Measurements from ENCODE around the gene CLEC18A.
"Not testable (repeated sequence)": the region's sequence is repeated elsewhere in the genome, so short reads cannot be mapped to it uniquely, and the experiment has no call there.

Gene CLEC18A

DNA sequence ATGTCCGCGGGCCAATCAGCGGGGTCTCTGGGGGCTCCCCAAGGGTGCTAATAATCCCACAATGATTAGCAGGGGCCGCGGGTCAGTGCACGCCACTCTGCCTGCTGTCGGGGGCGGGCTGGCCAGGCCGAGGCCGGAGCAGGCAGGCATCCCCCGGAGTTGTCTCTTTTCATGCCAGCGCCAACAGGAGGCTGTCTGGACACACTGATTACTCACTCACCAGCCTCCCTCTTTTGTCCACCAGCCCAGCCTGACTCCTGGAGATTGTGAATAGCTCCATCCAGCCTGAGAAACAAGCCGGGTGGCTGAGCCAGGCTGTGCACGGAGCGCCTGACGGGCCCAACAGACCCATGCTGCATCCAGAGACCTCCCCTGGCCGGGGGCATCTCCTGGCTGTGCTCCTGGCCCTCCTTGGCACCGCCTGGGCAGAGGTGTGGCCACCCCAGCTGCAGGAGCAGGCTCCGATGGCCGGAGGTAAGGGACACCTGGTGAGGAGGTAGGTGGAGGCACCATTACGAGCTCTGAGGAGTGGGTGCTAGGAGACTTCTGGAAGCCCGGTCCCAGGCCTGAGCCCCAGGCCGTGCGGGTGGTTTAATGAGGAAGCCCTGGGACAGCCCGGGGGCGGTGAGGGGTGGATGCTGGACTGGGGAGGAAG is at the start of gene CLEC18A:
Gene CLEC18A (plus strand): TSS at position 318 of the 655 bp plus-strand sequence. CDS start 33 bp downstream, at position 351.
- DNase-seq (ENCODE audit: low read depth in 2 of 2), result not testable (repeated sequence)

DNA sequence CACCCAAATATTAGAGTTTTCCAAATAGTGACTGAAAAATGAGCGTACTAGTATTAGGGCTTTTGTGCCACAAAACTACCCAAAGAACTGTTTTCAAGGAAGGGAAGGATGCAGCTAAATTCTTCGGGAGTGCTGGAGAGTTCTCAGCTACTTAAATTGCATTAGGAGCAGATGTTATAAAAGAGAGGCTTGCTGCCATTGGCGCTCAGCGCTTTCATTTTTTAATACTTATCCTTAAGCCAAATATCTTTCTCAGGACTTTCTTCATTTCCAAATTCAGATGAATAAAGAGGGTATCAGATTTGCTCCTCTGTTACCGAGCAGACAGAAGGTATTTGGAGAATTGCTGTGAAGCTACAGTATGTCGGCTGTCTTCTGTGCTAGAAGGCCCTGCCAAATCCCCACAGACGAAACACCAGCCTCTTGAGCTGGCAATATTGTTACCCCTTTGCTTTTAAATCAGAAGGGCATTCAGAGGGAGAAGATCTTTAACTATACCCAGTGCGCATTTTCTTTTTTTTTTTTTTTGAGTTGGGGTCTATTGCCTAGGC is 47.2 kb upstream of the CLEC18A start:
- no peak for DNase-seq (ENCODE audit: low read depth in 2 of 2)

DNA sequence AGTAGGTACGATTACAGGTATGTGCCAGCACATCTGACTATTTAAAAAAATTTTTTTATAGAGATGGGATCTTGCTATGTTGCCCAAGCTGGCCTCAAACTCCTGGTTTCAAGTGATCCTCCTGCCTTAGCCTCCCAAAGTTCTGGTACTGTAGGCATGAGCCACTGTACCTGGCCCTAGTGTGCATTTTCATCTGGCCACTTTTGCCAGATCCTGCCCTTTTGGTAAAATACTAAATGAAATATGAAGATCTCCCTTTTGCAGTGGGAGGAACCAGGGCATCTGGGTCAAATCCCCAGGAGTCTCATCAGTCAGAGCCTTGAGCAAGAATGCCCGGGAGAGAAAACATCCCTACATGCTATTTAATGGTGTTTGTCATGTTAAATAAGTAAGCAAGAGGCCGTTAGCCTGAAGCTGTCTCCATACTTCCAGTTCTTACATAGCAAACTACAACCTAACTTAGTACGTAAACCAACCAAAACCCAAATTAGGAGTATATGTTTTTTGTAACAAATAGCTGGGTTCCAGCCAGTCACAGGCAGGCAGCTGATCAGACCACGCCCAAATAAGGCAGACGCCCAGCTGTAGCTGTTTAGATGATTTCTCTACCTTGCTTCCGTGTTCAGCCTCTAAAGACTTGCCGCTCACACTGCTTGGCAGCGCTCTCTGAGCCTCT is 46.5 kb upstream of the CLEC18A start:
- DNase-seq (ENCODE audit: low read depth in 2 of 2), result no peak

DNA sequence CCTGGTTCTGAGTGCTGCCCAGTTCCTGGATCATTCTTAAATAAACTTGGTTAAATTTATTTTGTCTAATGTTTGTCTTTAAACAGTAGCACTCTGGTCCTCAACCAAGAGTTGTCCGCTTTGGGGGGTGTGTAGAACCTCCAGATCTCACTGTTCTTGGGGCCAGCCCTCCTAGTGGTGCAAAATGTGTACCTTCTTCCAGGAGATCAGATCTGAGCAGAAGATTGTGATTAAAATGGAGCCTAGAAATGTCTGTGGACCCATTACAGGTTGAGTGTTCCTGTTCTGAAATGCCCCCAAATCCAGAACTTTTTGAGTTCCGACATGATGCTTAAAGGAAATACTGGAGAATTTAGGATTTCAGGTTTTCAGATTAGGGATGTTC is 46.0 kb upstream of the CLEC18A start:
- DNase-seq (ENCODE audit: low read depth in 2 of 2), result no peak

DNA sequence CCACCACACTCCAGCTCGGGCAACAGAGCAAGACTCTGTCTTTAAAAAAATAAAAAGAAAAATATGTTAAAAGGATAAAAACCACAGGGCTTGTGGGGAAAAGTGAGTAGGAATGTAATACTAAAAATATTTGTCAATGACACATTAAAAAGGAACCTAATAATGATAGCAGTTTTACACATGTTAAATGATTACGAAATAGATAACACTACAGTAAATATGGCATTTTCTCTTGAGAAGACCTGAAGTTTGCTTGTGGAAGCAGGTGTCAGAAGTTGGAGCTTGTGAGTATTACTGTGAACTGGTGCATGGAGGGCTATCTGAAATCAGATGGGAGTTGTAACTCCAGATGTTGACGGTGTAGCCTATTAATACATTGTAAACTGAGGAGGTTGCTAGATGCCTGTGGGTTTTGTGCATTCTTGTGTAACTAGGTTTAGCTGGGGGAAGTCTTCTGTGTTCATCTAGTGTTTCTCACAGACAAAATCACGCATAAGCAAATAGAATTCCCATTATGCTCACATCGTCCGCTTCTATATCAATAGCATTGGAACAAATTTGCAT is 44.2 kb upstream of the CLEC18A start:
- no peak for DNase-seq (ENCODE audit: low read depth in 2 of 2)

DNA sequence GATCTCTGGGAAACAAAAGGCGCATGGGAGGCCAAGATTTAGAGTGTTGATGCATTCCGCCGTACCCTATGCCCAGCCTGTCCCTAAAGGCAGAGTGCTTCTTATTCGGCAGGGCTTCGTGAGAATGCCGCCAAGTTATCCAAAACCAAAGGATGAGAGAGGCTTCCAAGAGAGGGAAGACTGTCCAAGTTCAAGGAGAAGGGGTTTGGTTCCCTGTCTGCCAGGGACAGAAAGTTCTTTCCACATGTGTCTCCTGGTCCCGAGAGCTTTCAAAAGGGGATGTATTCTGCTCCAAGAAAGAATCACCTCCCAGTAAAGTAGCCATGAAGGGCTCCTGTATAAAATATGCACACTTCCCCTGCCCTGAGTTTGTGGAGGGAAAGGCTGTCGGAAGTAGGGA is 42.1 kb upstream of the CLEC18A start:
- no peak for DNase-seq (ENCODE audit: low read depth in 2 of 2)

DNA sequence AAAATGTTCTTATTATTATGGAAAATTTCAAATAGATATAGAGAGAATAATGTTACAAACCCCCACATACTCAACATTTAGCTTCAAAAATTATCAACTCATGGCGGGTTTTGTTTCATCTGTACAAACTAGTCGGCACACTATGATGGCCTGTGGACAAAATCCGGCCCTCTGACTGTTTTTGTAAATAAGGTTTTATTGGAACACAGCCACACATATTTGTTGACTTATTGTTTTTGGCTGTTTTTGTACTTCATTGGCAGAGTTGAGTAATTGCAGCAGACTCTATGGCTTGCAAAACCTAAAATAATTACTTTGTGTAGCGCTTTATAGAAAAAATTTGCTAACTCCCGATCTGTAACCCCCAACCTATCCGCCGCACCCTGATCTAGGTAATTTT is 41.4 kb upstream of the CLEC18A start:
- DNase-seq (ENCODE audit: low read depth in 2 of 2), result no peak

DNA sequence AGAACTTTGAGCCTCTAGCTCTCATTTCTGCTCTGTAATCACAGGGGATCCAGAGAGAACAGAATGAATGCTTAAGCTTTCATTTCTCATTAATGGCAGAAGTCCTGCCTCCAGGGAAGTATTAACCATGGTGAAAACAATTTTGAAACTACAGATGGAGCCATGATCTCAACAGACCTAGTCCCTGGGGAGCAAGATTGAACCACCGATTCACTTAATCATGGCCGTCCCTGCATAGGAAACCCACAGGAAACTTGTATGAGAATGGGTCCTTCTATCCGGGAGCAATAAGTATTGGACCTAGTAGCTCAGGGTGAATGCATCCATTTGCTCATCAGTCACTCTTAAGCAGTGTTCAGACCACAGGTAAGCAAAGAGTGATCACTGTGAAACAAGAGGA is 40.2 kb upstream of the CLEC18A start:
- DNase-seq (ENCODE audit: low read depth in 2 of 2), result no peak

DNA sequence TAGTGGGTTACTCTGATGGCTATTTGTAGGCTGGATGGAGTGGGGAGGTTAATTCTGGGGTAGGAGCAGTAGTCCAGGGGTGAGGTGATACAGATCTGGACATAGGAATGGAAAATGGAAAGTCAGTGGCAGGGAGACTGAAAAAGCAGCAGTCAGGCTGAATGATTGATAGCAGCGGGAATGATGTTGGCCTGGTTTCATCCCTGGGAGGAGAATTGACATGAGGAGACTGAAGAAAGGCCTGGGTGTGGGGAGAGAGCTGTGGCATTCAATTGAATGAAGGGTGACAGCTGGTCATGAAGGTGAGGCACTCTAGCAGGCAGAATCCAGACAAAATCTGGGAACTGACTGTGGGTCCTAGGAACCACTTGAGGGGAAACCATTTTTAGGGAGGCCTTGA is 34.7 kb upstream of the CLEC18A start:
- no peak for DNase-seq (ENCODE audit: low read depth in 2 of 2)

DNA sequence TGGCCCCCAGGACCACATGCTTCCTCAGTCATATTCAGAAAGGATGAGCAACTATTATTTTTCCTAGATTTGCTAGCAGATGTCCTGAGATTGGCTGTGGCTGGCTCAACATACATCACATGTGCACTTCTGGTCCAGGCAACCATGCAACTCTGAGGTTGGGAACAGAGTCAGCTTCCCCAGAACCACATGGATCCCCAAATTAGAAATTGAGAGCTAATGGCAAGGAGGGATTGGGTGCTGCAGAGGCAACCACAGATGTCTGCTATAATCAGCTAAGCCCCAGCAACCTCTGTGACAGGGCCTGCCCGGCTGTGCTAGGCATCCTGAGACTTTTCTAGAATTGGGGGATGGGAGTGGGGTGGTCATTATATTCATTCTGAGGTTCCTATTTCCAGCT is 33.8 kb upstream of the CLEC18A start:
- DNase-seq (ENCODE audit: low read depth in 2 of 2), result no peak

DNA sequence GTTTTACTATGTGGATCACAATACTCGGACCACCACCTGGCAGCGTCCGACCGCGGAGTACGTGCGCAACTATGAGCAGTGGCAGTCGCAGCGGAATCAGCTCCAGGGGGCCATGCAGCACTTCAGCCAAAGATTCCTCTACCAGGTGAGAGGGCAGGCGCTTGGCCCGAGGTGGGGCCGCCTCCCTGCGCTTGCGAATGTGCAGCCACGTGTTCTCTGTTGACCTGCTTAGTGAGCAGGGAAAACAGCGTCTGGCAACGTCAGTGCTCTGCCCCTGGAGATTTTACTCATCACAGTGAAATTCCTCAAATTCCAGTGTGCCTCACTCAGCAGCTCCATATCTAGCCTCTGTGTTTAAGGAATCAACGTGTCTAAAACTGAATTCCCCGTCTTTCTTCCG is 33.4 kb upstream of the CLEC18A start:
- no peak for DNase-seq (ENCODE audit: low read depth in 2 of 2)

DNA sequence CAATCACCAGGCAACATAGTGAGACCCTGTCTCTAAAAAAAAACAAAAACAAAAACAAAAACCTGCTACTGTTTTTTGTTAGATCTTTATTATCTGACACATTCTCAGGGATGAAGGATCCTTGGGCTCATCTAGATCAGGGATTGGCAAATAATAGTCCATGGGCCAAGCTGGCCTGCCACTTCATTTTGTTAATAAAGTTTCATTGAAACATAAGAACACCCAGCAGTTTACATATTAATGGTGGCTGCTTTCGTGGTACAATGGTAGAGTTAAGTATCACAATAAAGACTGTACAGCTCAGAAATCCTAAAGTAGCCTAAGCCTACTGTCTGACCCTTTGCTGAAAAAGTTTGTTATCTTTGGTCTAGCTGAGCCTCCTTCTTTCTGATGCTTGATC is 32.9 kb upstream of the CLEC18A start:
- no peak for DNase-seq (ENCODE audit: low read depth in 2 of 2)

DNA sequence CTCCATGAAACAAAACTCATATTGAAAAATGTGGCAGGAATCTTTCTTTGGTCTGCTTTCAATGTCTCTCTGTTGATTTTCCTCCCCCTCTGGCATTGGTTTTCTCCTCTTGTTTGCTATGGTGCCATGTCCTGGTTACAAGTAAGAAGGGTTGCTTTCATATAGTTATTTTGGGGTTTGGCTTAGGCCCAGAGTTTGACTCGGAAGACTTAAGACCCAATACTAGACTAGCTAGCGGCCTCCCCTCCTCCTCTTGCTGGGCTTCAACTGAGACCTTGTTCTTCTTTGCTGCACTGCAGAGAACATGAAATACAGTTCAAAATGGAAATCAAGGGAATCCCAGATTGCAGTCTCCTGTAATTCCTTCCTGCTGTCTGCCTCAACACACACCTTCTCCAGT is 30.0 kb upstream of the CLEC18A start:
- DNase-seq (ENCODE audit: low read depth in 2 of 2), result no peak

DNA sequence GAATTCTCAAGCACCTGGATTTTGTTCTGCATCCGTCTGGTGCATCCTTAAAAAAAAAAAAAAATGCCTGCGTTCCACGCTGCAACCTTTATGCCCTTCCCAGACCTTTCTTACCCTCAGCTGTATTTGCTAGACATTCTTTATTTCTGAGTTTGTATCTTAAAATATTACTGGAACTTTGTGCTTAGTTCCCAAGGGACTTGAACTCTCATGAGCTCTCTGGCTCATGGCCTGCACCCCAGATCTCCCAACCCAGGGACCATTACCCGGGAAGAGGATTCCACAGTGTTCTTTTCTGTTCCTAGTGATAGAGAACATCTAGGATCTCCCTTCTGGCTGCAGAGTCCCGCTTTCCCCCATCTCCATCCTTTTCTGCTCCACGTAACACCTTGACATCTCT is 28.9 kb upstream of the CLEC18A start:
- no peak for DNase-seq (ENCODE audit: low read depth in 2 of 2)

DNA sequence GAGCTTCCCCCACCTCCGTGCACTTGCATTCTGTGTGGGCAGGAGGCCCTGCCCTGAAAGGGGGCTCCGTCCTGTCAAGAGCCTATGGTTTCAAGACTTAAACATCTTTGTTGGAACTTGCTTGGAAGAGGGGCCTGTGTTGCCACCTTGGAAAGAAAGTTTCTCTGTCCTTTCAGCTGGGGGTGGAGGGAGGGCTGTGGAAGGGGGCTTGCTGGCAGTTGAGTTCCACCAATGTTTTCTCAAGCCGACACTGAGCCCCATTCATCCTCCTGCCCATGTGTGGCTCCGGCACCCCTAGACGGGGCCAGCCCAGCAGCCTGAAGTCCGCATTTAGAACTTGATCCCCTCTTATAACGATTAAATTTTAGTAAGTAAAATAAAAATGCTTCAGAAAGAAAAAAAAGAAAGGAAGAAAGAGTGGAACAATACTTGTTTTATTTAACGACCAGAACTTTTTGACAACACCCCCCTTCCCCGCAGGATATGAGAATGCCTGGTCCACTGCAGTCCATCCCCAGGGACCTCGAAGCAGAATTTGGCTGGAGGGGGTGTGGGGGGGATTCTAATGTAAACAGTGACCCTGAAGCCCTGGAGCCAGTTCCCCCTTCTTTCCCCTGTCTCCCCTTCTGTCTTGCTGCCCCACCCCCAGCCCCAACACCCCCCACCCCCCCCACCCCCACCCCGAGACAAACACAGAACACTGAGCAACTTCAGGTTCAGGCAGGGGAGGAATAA is 26.9 kb upstream of the CLEC18A start:
- DNase-seq (ENCODE audit: low read depth in 2 of 2), result no peak

DNA sequence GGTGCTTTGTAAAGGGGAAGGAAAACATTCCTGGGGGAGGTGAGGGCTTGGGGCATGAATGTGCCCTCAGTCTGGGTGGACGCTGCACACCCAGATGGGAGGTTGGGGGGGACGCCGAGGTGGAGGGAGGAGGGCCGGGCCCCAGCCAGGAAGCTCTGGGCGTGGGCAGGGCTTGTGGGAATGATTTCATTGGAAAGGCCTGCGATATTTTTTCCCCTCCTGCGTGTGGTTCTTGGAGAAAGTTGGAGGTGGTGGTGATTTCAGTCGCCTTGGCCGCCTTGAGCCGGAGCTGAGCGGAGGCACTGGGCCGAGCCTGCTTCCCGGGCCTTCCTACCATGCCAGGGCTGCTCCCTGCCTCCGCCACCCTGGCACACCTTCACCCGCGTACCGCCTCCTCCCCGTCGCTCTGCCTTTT is 26.4 kb upstream of the CLEC18A start:
- DNase-seq (ENCODE audit: low read depth in 2 of 2), result no peak

DNA sequence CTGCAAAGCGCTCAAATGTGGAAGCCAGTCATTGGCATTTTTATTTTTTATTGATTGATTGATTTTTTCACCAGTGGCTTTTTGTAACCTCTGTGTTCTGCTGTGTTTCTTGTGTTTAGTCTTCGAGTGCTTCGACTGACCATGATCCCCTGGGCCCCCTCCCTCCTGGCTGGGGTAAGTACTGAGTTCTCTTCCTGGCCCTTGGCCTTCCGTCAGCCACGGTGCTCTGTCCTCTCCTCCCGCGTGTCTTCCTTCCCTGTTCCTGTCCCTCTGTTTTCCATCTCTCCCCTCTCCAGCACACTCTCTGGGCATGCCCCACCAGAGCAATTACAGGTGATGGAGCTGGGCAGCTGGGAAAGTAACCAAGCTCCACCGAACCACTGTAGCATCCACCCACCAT is 25.8 kb upstream of the CLEC18A start:
- no peak for DNase-seq (ENCODE audit: low read depth in 2 of 2)

DNA sequence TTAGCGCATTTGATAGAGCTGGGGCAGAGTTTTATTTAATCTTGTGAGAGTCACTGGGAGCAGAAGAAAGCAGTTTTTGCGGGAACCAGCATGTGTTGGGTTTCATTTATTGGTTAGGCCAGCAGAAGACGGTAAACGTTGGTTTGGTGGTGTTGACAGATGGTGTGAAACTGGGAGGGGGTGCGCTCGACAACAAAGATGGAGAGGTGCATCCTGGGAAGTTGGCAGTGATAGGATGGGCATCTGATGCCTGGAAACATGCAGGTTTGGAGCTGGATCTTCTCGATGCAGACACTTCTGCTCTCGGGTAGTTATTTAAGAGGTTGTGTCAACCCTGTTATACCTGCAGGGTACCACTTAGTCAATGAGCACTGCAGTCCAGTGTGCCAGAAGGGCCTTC is 24.9 kb upstream of the CLEC18A start:
- no peak for DNase-seq (ENCODE audit: low read depth in 2 of 2)

DNA sequence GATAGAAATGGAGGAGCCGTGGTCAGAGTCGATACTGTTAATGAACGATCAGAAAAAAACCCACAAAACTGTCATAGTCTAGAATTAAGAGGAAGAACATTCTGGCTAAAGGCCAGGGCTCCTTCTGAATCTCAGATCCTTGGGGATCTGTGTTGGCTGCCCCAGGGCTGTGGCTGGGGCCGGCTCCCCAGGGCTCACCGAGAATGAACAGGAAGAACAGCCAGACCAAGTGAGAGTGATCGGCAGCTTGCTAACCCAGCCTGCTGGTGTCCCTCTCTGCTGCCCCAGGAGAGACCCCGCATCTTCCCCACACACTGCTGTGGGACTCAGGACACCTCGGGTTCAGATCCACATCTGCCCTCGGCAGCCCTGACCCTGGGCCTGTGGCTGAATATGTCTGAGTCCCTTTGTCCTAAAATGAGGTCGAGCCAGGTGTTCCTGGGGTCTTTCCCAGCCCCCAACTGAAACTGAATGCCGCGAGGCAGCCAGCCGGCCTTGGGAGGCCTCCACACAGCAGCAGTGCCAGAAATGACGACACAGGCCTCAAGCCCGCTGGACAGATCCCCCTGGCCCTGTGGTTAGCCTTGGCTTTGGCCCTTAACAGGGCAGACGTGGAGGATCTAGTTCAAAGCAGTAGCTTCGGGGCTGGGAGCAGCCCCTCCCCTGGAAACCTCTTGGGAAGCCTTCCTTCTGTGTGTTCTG is 23.9 kb upstream of the CLEC18A start:
- no peak for DNase-seq (ENCODE audit: low read depth in 2 of 2)

DNA sequence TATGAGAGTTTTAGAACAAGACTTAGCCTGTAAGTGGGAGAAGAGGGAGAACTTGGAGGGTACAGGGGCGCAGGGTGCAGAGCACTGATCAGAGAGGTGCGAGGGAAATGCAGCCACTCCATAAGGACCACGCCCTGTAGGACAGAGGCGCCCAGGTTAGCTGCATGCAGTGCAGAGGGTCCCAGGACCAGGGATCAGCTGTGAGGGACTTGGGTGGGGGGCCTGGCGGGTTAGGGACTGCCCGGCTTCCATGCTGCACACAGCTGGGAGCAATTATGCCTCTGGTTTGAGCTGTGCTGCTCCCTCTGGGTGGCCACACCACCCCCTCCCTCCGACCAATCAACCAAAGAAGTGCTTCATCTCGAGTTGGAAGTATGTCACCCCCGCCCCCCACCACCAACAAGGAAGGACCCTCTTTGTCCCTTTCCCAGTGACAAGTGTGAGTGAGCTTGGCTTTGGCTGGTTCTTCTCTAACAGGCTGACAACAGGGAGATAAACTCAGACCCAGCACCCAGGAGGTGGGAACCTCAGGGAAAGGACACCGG is 22.2 kb upstream of the CLEC18A start:
- no peak for DNase-seq (ENCODE audit: low read depth in 2 of 2)

DNA sequence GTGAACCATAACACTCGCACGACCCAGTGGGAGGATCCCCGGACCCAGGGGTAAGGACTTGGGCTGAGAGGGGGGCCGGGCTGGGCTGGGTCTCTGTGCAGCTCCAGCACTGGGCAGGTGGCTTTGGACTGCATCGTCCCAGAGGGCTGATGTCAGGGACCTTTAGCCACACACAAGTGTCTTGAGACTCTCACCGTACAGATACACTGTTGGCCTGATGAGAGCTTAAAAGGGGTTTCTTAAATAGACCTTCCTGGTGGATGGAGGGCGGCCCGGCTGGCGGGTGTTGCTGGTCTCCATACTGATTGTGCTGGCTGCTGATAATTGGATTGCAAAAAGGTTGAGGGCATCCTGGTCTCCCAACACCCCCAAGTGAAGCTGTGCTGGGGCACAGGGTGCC is 21.7 kb upstream of the CLEC18A start:
- DNase-seq (ENCODE audit: low read depth in 2 of 2), result no peak

Data from stimulated activated CD4-positive, alpha-beta T cell treated with anti-CD3 and anti-CD28 coated beads, Interleukin-12 subunit alpha, Interleukin-12 subunit beta, amount 100 ng/mL, for 24 hours (primary cell).